ENCODE results near the gene DEF6. TPM values are rescaled to one million over a fixed set of nuclear protein-coding genes. Genes with fewer than 3 reads are reported as not detected.

Gene DEF6
- total and polyA plus RNA-seq, 2 experiments from 2014 or later, result 5.1 to 7.2 TPM

DNA sequence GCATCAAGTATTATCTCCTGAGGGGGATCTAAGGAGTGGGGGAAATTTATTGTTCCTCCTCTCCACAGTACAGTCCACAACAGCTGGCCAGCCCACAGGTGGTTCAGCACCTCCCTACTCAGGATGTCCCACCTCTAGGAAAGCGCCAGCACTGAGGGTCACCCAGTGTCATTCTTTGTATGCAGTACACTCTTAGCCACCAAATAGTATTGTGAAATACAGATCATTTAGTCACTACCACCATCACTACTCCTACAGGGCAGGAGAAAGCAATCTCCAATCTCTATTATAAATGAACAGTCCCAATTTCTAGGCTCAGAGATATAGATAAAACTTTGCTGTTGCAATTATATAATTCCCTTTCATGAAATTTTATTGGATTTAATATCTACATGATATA lies 44.4 kb upstream of the DEF6 start:
- Mint-ChIP-seq H3K4me3 (no peak overlapping the region), H3K27me3 (ENCODE audit: insufficient read depth, low read depth, poor library complexity) (peaks cover 8% of the 10 kb centered on the region), H3K36me3 (ENCODE audit: low read depth) (no peaks in the 10 kb centered on the region), H3K27ac (no peak overlapping the region), H3K9me3 (no peaks in the 10 kb centered on the region), H3K4me1 (peaks cover 17% of the 10 kb centered on the region)
- Histone ChIP-seq H3K27ac (ENCODE audit: low read depth) (no peak overlapping the region), H3K4me3 (no peak overlapping the region), H3K9me2 (ENCODE audit: insufficient read depth) (no peaks in the 10 kb centered on the region), H3K27me3 (ENCODE audit: insufficient read depth) (no peaks in the 10 kb centered on the region), H2AFZ (no peak overlapping the region), H3K79me2 (replicated peaks; ENCODE audit: insufficient read depth) (peaks cover 12% of the 10 kb centered on the region), H3K36me3 (ENCODE audit: insufficient read depth) (no peaks in the 10 kb centered on the region), H4K20me1 (replicated peaks; ENCODE audit: insufficient read depth) (peaks cover 6% of the 10 kb centered on the region), H3K4me1 (ENCODE audit: insufficient read depth) (peaks cover 12% of the 10 kb centered on the region; the same call in 1 of the 2 replicates), H3K4me2 (no peak overlapping the region), H3F3A (replicated peaks; ENCODE audit: low read depth) (0 out of 2 replicates have a peak, but pooled peaks cover under 1% of the 10 kb centered on the region)
- TF ChIP-seq POLR2AphosphoS5 (IDR thresholded peaks at IDR 0.05; ENCODE audit: low read depth), result no peak
- TF ChIP-seq ZNF114 (CRISPR knock-in tag; IDR thresholded peaks at IDR 0.05), result no peak
- TF ChIP-seq ZNF331 (CRISPR knock-in tag; IDR thresholded peaks at IDR 0.05; ENCODE audit: low read depth), result no peak
- TF ChIP-seq, protein P1, sequence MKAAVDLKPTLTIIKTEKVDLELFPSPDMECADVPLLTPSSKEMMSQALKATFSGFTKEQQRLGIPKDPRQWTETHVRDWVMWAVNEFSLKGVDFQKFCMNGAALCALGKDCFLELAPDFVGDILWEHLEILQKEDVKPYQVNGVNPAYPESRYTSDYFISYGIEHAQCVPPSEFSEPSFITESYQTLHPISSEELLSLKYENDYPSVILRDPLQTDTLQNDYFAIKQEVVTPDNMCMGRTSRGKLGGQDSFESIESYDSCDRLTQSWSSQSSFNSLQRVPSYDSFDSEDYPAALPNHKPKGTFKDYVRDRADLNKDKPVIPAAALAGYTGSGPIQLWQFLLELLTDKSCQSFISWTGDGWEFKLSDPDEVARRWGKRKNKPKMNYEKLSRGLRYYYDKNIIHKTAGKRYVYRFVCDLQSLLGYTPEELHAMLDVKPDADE (IDR thresholded peaks at IDR 0.05), result no peak
- no peak for TF ChIP-seq CTCF (conservative IDR thresholded peaks at IDR 0.05; ENCODE audit: low read depth in 2 of 2)
- no peak for TF ChIP-seq CREB1 (CRISPR knock-in tag; IDR thresholded peaks at IDR 0.05; ENCODE audit: low read depth)
- TF ChIP-seq, protein P2, sequence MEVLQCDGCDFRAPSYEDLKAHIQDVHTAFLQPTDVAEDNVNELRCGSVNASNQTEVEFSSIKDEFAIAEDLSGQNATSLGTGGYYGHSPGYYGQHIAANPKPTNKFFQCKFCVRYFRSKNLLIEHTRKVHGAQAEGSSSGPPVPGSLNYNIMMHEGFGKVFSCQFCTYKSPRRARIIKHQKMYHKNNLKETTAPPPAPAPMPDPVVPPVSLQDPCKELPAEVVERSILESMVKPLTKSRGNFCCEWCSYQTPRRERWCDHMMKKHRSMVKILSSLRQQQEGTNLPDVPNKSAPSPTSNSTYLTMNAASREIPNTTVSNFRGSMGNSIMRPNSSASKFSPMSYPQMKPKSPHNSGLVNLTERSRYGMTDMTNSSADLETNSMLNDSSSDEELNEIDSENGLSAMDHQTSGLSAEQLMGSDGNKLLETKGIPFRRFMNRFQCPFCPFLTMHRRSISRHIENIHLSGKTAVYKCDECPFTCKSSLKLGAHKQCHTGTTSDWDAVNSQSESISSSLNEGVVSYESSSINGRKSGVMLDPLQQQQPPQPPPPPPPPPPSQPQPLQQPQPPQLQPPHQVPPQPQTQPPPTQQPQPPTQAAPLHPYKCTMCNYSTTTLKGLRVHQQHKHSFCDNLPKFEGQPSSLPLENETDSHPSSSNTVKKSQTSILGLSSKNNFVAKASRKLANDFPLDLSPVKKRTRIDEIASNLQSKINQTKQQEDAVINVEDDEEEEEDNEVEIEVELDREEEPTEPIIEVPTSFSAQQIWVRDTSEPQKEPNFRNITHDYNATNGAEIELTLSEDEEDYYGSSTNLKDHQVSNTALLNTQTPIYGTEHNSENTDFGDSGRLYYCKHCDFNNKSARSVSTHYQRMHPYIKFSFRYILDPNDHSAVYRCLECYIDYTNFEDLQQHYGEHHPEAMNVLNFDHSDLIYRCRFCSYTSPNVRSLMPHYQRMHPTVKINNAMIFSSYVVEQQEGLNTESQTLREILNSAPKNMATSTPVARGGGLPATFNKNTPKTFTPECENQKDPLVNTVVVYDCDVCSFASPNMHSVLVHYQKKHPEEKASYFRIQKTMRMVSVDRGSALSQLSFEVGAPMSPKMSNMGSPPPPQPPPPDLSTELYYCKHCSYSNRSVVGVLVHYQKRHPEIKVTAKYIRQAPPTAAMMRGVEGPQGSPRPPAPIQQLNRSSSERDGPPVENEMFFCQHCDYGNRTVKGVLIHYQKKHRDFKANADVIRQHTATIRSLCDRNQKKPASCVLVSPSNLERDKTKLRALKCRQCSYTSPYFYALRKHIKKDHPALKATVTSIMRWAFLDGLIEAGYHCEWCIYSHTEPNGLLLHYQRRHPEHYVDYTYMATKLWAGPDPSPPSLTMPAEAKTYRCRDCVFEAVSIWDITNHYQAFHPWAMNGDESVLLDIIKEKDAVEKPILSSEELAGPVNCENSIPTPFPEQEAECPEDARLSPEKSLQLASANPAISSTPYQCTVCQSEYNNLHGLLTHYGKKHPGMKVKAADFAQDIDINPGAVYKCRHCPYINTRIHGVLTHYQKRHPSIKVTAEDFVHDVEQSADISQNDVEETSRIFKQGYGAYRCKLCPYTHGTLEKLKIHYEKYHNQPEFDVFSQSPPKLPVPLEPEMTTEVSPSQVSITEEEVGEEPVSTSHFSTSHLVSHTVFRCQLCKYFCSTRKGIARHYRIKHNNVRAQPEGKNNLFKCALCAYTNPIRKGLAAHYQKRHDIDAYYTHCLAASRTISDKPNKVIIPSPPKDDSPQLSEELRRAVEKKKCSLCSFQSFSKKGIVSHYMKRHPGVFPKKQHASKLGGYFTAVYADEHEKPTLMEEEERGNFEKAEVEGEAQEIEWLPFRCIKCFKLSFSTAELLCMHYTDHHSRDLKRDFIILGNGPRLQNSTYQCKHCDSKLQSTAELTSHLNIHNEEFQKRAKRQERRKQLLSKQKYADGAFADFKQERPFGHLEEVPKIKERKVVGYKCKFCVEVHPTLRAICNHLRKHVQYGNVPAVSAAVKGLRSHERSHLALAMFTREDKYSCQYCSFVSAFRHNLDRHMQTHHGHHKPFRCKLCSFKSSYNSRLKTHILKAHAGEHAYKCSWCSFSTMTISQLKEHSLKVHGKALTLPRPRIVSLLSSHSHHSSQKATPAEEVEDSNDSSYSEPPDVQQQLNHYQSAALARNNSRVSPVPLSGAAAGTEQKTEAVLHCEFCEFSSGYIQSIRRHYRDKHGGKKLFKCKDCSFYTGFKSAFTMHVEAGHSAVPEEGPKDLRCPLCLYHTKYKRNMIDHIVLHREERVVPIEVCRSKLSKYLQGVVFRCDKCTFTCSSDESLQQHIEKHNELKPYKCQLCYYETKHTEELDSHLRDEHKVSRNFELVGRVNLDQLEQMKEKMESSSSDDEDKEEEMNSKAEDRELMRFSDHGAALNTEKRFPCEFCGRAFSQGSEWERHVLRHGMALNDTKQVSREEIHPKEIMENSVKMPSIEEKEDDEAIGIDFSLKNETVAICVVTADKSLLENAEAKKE (CRISPR knock-in tag; IDR thresholded peaks at IDR 0.05), result no peak
- TF ChIP-seq JUNB (IDR thresholded peaks at IDR 0.05; ENCODE audit: unreplicated experiment), result no peak
- ATAC-seq, result no peak
- no peak for DNase-seq (ENCODE audit: low spot score)

Measured in GM23338 (cell line).